Measurements from ENCODE around the gene SUSD2.

The SUSD2 gene

DNA sequence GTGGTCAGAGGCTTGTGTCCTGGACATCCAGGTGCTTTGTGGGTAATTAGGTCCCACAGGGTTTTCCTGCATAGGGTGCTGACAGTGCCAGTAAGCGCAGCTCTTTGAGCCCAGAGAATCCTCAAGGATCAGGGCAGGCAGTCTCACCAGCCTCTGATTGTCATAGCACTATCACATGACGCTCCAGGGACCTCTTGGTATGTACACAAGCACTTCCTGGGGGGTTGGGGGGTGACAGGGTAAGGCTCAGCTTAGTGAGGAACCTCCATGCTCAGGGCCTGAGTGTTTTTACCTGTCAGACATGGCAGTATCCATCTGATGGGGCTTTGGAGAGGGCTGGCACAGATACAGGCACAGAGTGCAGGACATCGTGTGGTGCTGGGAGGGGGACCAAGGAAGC, 27.9 kb upstream of the SUSD2 start:
- DNase-seq = peak; percentile 45

GRCh38 chr22:24153959-24154358, 27.3 kb upstream of the SUSD2 start:
- DNase-seq = no peak

GRCh38 chr22:24154826-24155225, 26.5 kb upstream of the SUSD2 start:
- no peak for DNase-seq

GRCh38 chr22:24155627-24156140, 25.6 kb upstream of the SUSD2 start:
- peak; percentile 18 for DNase-seq

DNA sequence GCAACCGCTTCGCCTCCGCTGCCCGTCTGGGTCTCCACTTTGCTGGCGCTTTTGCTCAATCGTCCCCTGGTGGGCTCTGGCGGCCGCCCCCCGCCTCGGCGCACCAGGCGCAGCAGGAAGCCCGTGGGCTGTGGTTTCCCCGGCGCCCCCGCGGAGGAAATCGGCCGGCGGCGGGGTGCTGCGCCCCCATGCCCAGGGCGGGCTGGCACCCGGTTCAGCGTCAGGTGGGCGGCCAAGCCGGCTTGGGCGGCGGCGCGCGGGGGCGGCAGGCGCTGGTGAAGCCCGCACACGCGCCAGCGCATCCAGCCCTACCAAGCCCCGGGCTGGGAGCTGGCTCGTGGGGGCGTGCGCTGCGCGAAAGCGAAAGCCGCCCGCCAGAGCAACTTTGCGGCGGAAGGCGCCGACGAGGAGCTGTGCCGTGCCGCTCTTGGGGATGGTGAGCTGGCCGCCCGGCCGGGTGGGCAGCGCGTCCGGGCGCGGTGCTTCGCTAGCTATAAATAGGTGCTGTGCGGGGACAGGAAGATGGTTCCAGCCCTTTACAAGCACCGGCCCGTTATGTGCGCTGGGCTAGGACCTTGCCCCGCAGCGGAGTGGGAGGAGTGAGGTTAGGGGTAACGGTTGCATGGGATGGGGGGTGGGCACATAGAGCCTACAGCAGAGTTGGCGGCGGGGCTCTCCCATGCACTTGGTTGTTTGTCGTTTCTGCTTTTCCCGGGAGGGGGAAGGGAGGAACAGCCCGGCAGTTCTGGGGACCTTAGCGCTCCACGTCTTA, 25.0 kb upstream of the SUSD2 start:
- DNase-seq = peak; percentile 42

GRCh38 chr22:24156913-24157821, 24.1 kb upstream of the SUSD2 start:
- DNase-seq = peak; percentile 85

GRCh38 chr22:24157822-24158135, 23.5 kb upstream of the SUSD2 start:
- no peak for DNase-seq

- DNase-seq = no peak
Measured at GRCh38 chr22:24159650-24160049, 21.6 kb upstream of the SUSD2 start.

GRCh38 chr22:24160546-24160945, 20.7 kb upstream of the SUSD2 start:
- no peak for DNase-seq

DNA sequence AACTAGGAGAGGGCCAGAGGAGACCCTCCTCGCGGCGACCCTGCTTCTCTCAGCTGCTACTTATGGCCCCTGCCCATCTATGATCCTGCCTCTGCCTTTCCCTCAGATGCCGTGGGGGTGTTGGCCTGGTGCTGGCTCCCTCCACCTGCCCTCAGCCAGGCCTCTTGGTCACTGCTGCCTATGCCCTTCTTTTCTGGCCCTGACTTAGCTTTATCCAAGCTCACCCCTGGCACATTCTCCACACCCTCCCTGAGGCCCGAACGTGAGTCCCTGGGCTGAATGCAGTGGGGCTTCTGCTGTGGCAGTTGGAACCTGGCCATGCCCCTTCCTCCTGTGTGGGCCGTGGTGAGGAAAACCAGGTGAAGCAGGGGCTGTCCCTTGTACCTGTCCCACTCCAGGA, 19.8 kb upstream of the SUSD2 start:
- no peak for DNase-seq

DNA sequence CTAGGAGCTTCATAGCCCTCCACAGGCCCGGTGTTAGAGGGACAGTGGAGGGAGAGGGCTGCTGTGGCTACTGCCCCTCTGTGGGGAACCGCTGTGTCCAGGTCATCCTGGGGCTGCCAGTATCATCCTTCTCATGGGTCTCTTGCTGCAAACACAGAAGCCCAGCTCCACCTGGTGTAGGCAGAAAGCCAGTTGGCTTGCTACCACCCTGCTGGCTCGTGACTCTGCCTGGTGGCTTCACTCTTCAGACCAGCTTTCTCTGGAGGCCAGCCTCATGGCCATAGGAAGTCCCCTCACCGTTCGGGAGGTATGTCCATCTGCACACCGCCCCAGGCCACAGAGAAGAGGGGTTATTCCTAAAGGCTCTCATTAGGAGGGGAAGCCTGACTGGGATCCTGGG, 19.4 kb upstream of the SUSD2 start:
- no peak for DNase-seq

- DNase-seq = no peak
Measured at GRCh38 chr22:24162436-24162835, 18.9 kb upstream of the SUSD2 start.

GRCh38 chr22:24164243-24164642, 17.0 kb upstream of the SUSD2 start:
- DNase-seq = no peak

- DNase-seq = no peak
Measured at GRCh38 chr22:24164940-24165339, 16.3 kb upstream of the SUSD2 start.

GRCh38 chr22:24165673-24166072, 15.6 kb upstream of the SUSD2 start:
- DNase-seq = no peak

GRCh38 chr22:24166811-24167210, 14.5 kb upstream of the SUSD2 start:
- DNase-seq = no peak

GRCh38 chr22:24169439-24170058, 11.7 kb upstream of the SUSD2 start:
- no peak for DNase-seq

DNA sequence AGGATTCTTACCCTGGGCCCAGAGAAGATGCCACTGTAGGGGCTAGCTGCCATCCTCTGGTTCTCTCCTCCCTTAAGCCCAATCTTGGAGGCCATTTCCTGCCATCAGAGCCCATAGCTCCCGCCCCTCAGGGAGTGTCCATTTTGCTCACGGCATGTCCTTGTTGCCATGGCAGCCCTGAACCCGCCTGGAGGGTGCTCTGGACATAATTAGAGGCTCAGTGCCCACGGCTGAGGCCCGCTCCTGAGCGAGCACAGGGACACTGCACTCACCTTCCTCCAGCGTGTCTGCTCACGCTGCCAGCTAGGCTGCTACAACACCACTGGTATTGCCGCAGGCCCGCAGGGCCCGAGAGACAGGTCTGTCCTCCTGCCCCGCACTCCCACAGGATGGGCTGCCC, 11.1 kb upstream of the SUSD2 start:
- no peak for DNase-seq

- DNase-seq = no peak
Measured at GRCh38 chr22:24170632-24171031, 10.7 kb upstream of the SUSD2 start.

- no peak for DNase-seq
Measured at GRCh38 chr22:24171822-24172221, 9.5 kb upstream of the SUSD2 start.

DNA sequence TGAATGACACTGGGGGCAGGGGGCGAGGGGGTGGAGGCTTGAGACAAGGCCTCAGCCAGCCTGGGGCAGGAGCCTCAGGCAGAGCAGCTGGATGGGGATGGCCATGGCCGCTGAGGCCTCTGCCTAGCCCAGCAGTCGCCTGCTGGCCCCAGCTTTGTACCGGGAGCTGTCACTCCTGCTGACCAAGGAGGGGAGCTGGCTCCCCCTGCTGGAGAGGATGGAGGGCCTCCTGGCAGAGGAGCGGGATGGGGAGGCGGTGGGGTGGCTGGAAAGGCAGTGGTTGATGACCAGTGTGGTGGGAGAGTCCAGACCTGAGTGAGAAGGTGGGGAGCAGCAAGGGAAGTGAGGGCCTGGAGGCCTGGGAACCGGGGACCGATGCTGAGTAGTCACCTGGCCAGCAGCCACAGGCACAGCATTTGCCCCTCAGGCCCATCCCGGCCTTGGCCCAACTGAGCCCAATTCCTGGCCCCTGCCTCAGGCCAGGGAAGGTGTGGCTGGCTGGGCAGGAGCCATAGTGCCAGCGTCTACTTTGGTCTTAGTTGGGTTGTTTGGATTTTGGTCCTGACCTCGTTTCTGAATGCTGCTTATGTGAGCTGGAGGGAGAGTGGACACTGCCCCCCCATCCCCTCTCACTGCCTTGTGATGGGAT, 6.0 kb upstream of the SUSD2 start:
- DNase-seq = peak; percentile 25

GRCh38 chr22:24176040-24176439, 5.2 kb upstream of the SUSD2 start:
- no peak for DNase-seq

GRCh38 chr22:24176630-24177029, 4.7 kb upstream of the SUSD2 start:
- no peak for DNase-seq

Measured in activated effector memory CD4-positive, alpha-beta T cell treated with Interleukin-2 at 50 U/mL for 16 hours (primary cell).